ENCODE measurements around the gene ADAMTS4. TPM values are rescaled to one million over a fixed set of nuclear protein-coding genes. Genes with fewer than 3 reads are reported as not detected.

Gene ADAMTS4
- total and polyA plus RNA-seq, 9 of the 15 experiments (the other 6 are each of a cell fraction or from before 2014, with no cell fraction given) = 0.07 to 3.7 (median 0.41) TPM

GRCh38 chr1:161200421-161200991 is 1.7 kb upstream of the ADAMTS4 start (continued):
- TF ChIP-seq GTF2B (IDR thresholded peaks at IDR 0.05; ENCODE audit: extremely low read depth, insufficient read length) (no peak), ZNF175 (CRISPR knock-in tag; IDR thresholded peaks at IDR 0.05; ENCODE audit: low read depth) (no peak), TAF7 (tag; IDR thresholded peaks at IDR 0.05) (peak; percentile 7; the same call in 1 of the 2 replicates), SMARCC2 (IDR thresholded peaks at IDR 0.05; ENCODE audit: low read depth) (no peak), IRF2 (CRISPR knock-in tag; IDR thresholded peaks at IDR 0.05) (no peak), SRF (CRISPR knock-in tag; IDR thresholded peaks at IDR 0.05) (no peak), FOSL1 (tag; conservative IDR thresholded peaks at IDR 0.05) (0 out of 2 replicates have a peak, but pooled peaks have one; percentile 15), MTA3 (IDR thresholded peaks at IDR 0.05; ENCODE audit: borderline replicate concordance) (no peak; the same call in 1 of the 2 replicates), ZNF41 (CRISPR knock-in tag; conservative IDR thresholded peaks at IDR 0.05) (no peak), RCOR1 (IDR thresholded peaks at IDR 0.05; ENCODE audit: borderline replicate concordance in 1 of 2, low read depth in 2 of 2, low read length in 2 of 2) (no peak), REST (IDR thresholded peaks at IDR 0.05; ENCODE audit: borderline replicate concordance) (no peak), REST (CRISPR knock-in tag; IDR thresholded peaks at IDR 0.05; ENCODE audit: low read depth) (no peak), TBL1XR1 (IDR thresholded peaks at IDR 0.05; ENCODE audit: low read length in 2 of 2) (no peak), ZFP36 (IDR thresholded peaks at IDR 0.05; ENCODE audit: low read depth, low read length, partially characterized antibody) (no peak), ELF4 (CRISPR knock-in tag; IDR thresholded peaks at IDR 0.05) (0 out of 2 replicates have a peak, but pooled peaks have one; percentile 28), ZNF253 (CRISPR knock-in tag; conservative IDR thresholded peaks at IDR 0.05) (no peak), CEBPG (CRISPR knock-in tag; IDR thresholded peaks at IDR 0.05) (no peak), CEBPG (tag; conservative IDR thresholded peaks at IDR 0.05 in 1 of 2, IDR thresholded peaks at IDR 0.05 in 1 of 2) (no peak), TSC22D4 (tag; IDR thresholded peaks at IDR 0.05) (no peak), SLC30A9 (CRISPR knock-in tag; IDR thresholded peaks at IDR 0.05) (no peak), NR2C2 (CRISPR knock-in tag; IDR thresholded peaks at IDR 0.05) (no peak; the same call in 1 of the 2 replicates), NR2C2 (tag; IDR thresholded peaks at IDR 0.05) (no peak)
